Activated T-helper 17 cell treated with anti-CD3 and anti-CD28 coated beads, Interleukin-2, amount 50 U/mL, for 72 hours (primary cell): ENCODE data around the gene ADIPOR2. TPM values are rescaled to one million over a fixed set of nuclear protein-coding genes. Genes with fewer than 3 reads are reported as not detected.

Source experiments
- ATAC-seq: fragments of 150-1000 bp; cut with Tn5 transposase; replicated peaks from 2 replicates; pipeline ENCODE4 v1.10.0; 2021; ENCODE audit warnings: mild to moderate bottlenecking, moderate library complexity
- H3K27ac Mint-ChIP-seq: one replicate; pipeline ENCODE4 v1.8.0; 2022; ENCODE audit warnings: mixed read lengths
- H3K27me3 Mint-ChIP-seq: one replicate; pipeline ENCODE4 v1.8.0; 2022; ENCODE audit warnings: mixed read lengths
- H3K36me3 Mint-ChIP-seq: one replicate; pipeline ENCODE4 v1.8.0; 2022; ENCODE audit warnings: low read depth, mild to moderate bottlenecking, mixed read lengths
- H3K4me1 Mint-ChIP-seq: one replicate; pipeline ENCODE4 v1.8.0; 2022; ENCODE audit warnings: mixed read lengths
- H3K4me3 Mint-ChIP-seq: one replicate; pipeline ENCODE4 v1.8.0; 2022; ENCODE audit warnings: mild to moderate bottlenecking, mixed read lengths
- H3K9me3 Mint-ChIP-seq: one replicate; pipeline ENCODE4 v1.8.0; 2022; ENCODE audit warnings: mixed read lengths
- total RNA-seq, 2 donors: library from RNA; stranded (reverse); gene quantifications; one replicate each; pipeline ENCODE4 v1.2.3, GENCODE V29; 2022

ADIPOR2 gene
- total RNA-seq, 2 donors from 2014 or later = 40.0 to 52.9 TPM

DNA sequence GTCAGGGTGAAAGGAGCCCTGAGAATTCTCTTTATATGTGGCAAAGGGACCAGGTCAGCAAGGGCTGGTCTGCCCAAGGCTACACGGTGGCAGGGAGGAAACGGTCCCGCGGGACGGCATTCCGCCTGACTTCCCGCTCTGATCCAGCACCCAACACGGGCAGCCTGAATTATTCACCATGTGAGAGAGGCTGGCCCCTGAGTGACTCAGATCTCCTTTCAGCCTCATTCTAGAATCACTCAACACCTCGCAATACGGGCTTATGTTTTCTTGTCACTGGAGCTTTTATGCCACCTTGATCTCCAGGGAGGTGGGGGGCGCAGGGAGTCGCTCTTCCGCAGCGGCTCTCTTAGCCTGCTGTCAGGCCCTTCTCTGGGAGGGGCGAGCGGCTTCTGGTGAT, 138.0 kb downstream of the ADIPOR2 start:
- Mint-ChIP-seq H3K27me3 (peaks cover 21% of the 10 kb centered on the region), H3K9me3 (no peaks in the 10 kb centered on the region), H3K4me3 (no peak overlapping the region), H3K36me3 (no peaks in the 10 kb centered on the region), H3K27ac (no peak overlapping the region), H3K4me1 (no peaks in the 10 kb centered on the region)
- no peak for ATAC-seq

DNA sequence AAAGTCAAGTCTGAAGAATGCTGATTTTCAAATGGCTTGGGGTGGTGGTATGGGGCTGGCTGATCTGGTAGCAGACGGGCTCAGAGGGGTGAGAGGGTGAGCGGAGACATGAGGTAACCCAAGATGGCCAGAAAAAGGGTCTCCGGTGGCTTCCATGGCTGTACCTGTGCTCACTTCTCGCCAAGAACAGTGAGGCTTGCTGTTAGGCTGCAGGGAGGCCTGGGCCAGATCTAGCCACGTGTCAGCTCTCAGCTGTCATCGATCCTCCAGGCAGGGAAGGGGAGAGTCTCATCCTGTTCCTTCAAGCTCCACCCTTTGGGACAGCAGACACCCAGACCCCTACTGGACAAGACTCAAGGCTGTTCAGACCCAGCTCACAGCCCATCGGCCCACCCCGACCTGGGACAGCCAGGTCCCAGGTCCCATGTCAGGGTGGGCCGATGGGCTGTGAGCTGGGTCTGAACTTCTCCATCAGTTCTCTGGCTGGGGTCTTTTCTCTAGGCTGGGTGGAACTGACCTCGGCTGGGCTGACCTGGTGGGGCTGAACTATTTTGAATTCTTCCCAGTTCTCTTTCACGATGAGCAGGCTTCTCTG, 138.5 kb downstream of the ADIPOR2 start:
- ATAC-seq = no peak
- Mint-ChIP-seq H3K4me1 (no peaks in the 10 kb centered on the region), H3K27ac (no peak overlapping the region), H3K9me3 (no peaks in the 10 kb centered on the region), H3K27me3 (peaks cover 21% of the 10 kb centered on the region), H3K36me3 (no peaks in the 10 kb centered on the region), H3K4me3 (no peak overlapping the region)

DNA sequence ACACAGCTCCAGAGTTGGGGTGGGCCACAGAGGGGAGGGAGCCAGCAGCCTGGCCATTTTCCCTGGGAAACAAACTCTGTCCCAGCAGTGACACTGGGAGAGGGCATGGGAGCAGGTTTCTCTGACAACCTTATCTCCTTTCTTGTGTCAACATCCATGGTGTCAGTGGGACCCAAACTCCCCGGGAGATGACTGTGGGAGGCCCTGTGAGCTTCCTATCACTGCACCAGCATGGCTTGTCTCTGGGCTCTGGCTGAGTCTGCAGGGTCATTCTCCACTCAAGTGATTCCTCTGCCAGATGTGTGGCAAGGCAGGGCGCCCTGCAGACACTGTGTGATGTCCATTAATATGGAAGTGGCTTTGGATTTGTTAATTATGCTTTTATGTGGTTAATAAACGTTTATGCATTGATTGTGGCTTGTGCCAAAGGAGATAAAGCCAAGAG, 139.6 kb downstream of the ADIPOR2 start:
- ATAC-seq = no peak
- no peak overlapping the region for H3K27ac Mint-ChIP-seq
- H3K36me3 Mint-ChIP-seq = no peaks in the 10 kb centered on the region
- H3K4me1 Mint-ChIP-seq = no peaks in the 10 kb centered on the region
- H3K9me3 Mint-ChIP-seq = no peaks in the 10 kb centered on the region
- H3K27me3 Mint-ChIP-seq = peaks cover 23% of the 10 kb centered on the region
- no peak overlapping the region for H3K4me3 Mint-ChIP-seq

DNA sequence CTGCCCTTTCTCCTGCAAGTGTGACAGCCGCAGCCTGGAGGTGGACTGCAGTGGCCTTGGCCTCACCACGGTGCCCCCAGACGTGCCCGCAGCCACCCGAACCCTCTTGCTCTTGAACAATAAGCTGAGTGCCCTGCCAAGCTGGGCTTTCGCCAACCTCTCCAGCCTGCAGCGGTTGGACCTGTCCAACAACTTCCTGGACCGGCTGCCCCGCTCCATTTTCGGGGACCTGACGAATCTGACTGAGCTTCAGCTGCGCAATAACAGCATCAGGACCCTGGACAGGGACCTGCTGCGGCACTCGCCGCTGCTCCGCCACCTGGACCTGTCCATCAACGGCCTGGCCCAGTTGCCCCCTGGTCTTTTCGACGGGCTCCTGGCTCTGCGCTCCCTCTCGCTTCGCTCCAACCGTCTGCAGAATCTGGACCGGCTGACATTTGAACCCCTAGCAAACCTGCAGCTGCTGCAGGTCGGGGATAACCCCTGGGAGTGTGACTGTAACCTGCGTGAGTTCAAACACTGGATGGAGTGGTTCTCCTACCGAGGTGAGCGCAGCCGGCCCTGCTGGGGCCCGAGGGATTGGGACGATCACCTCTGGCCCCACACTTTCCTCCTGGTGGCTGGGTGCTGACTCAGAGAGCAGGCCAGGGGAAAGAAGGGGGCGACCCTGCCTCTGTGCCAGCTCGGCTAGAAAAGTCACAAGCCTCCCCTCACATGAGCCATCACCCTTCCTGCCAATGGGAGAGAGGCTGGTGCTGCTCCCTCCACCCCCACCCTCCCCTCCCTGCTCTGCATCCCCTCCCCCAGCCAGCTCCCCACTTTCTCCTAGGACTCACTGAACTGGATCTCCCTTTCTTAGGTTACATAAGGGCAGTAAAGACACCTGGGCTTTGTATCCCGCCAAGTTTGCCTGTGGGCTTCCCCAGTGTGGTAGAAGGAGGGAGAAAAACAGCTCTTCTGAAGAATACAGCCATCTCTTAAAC, 140.4 kb downstream of the ADIPOR2 start:
- ATAC-seq = no peak
- no peaks in the 10 kb centered on the region for H3K36me3 Mint-ChIP-seq

DNA sequence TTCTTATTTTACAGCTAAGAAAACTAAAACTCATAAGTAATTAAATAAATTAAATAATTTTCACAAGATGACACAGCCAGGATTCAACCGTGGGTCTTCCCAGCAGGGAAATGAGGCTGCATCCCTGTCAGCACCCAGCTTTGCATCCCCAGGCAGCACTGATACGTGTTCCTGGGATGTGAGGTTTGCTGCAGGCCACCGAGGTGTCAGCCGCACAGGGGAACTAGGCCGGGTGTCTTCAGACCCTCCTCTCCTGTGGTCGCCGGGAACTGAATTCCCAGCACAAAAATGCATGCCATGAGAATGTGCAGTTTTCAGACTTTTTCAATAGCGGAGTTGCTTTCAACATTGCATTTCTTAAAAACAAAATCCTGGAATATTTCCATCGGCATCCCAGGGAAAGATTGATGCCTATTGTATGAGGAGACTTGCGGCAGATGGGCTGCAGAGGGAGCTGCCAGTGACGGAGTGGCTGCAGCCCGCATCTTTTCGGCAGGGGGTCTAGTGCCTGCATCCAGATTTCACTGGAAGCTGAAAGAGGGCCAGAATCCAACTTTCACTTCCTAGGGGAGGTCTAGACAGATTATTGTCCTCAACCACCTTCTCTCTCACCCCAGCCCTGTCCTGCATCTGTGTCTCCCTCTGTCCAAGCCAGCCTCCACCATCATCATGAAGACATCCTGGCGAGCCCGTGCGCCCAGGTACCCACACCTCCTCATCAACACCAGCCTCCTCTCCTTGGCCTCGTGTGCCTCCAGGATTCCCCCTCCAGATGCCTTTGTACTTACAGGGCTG, 142.1 kb downstream of the ADIPOR2 start:
- no peak overlapping the region for H3K4me3 Mint-ChIP-seq
- H3K27me3 Mint-ChIP-seq = peaks cover 23% of the 10 kb centered on the region
- H3K9me3 Mint-ChIP-seq = no peaks in the 10 kb centered on the region
- no peaks in the 10 kb centered on the region for H3K36me3 Mint-ChIP-seq
- ATAC-seq = no peak
- no peak overlapping the region for H3K27ac Mint-ChIP-seq
- H3K4me1 Mint-ChIP-seq = no peaks in the 10 kb centered on the region

More for the DNA sequence above, 140.4 kb downstream of the ADIPOR2 start:
- H3K4me1 Mint-ChIP-seq = no peaks in the 10 kb centered on the region
- no peak overlapping the region for H3K4me3 Mint-ChIP-seq
- H3K27ac Mint-ChIP-seq = no peak overlapping the region
- H3K27me3 Mint-ChIP-seq = peaks cover 23% of the 10 kb centered on the region
- H3K9me3 Mint-ChIP-seq = no peaks in the 10 kb centered on the region

DNA sequence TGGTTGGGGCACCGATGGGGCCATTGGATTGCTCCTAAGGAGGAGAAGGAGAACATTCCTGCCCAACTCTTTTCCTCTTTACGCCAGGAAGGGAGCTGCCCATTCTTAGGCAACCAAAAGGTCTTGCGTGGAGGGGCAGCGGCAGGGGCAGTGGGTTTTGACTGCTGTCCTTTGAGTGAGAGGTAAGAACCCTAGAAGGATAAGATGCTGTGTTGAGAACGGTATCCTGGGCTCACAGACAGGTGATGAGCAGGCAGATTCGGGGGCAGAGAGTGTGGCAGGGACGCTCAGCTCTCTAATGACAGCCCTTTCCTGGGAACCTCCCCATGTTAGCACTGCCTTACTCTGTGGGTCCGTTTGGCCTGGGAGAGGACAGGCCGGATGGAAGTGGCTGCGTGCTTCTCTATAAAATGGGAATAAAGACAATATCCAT, 142.7 kb downstream of the ADIPOR2 start:
- Mint-ChIP-seq H3K27ac (no peak overlapping the region), H3K9me3 (no peaks in the 10 kb centered on the region), H3K27me3 (peaks cover 23% of the 10 kb centered on the region), H3K36me3 (no peaks in the 10 kb centered on the region), H3K4me3 (no peak overlapping the region), H3K4me1 (no peaks in the 10 kb centered on the region)
- no peak for ATAC-seq

DNA sequence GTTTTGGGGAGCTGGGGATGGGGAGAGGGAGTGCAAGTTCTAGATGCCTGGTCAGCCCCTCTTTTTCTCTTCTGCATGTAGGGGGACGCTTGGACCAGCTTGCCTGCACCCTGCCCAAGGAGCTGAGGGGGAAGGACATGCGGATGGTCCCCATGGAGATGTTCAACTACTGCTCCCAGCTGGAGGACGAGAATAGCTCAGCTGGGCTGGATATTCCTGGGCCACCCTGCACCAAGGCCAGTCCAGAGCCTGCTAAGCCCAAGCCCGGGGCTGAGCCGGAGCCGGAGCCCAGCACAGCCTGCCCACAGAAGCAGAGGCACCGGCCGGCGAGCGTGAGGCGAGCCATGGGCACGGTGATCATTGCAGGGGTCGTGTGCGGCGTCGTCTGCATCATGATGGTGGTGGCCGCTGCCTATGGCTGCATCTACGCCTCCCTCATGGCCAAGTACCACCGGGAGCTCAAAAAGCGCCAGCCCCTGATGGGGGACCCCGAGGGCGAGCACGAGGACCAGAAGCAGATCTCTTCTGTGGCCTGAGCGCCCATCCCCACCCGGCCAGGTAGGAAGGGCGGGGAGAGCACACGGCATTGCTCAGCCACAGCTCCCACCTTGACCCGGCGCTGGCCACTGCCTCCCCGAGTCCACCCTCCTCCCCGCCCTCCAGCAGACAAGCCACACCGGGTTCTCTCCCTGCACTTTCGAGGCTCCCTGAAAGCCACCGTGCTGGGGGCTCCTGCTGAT, 143.5 kb downstream of the ADIPOR2 start:
- no peaks in the 10 kb centered on the region for H3K9me3 Mint-ChIP-seq
- H3K27me3 Mint-ChIP-seq = peaks cover 19% of the 10 kb centered on the region
- no peaks in the 10 kb centered on the region for H3K36me3 Mint-ChIP-seq
- no peak overlapping the region for H3K4me3 Mint-ChIP-seq
- no peaks in the 10 kb centered on the region for H3K4me1 Mint-ChIP-seq
- H3K27ac Mint-ChIP-seq = no peak overlapping the region
- ATAC-seq = no peak

DNA sequence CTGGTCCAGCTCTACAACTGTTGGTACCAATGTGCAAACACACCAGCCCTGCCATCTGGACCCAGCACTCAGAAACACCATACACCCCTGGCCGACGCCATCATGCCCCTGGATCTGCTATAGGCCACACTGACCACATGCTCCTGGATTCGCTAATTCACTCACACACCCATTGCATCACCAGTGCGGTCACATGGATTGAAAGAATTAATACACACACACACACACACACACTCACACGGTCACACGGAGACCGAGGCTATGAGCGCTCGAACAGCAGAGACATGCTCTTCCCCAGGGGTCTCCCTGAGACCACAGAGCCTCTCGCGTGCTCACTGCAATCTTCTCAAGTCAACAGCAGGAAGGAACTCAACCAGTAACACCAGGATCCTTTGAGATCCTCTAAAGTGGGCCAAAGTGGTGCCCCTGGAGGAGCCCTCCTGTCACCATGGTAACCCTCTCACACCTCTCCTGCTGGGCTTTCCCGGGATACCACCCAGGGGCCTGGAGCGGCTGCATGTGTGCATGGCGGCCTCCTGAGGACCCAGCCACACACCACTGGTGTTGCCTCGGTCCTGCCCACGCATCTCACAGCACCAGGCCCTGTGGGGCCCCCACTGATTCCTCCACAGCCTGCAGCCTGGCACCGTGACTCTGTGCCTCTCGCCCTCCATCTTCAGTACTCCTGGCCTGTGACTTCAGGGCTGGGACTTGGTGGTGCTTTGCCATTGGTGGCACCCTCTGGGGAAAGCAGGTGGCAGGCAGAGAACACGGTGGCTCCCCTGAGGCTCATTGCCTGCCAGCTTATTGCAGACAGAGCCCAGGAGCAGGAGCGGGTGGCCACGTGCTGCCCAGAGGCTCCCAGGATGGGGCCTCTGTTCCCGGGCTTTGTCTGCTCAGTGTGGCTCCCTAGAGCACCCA, 144.6 kb downstream of the ADIPOR2 start:
- H3K9me3 Mint-ChIP-seq = no peaks in the 10 kb centered on the region
- H3K4me1 Mint-ChIP-seq = no peaks in the 10 kb centered on the region
- H3K36me3 Mint-ChIP-seq = no peaks in the 10 kb centered on the region
- no peak overlapping the region for H3K4me3 Mint-ChIP-seq
- no peak for ATAC-seq
- no peak overlapping the region for H3K27ac Mint-ChIP-seq
- H3K27me3 Mint-ChIP-seq = peaks cover 18% of the 10 kb centered on the region

DNA sequence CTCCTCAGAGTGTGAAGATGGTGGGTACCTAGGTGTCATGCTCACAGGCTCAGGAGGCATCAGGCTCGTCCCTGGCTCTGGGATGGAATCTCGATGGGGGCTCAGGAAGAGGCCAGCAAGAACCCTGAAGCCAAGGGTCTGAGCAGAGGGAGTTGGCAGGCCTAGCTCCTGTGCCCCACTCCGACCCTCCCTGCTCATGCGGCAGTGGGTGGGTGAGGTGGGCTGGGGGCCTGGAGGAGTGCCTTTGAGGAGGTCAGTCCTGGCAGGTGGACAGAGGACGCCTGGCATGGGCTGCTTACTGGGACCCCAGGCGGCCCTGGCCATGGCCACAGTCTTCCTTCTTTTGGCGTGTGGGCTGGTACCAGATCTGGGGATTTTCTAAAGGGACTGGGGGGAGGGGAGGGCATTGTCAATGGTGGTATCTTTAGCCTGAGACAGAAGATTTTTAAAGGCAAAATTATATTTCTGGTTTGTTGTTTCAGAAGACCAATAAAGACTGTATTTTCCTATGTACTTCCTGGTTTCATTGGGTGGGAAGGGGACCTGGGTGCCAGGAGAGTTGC, 145.5 kb downstream of the ADIPOR2 start:
- Mint-ChIP-seq H3K27ac (no peak overlapping the region), H3K4me3 (no peak overlapping the region), H3K27me3 (peaks cover 16% of the 10 kb centered on the region), H3K36me3 (no peaks in the 10 kb centered on the region), H3K4me1 (no peaks in the 10 kb centered on the region), H3K9me3 (no peaks in the 10 kb centered on the region)
- no peak for ATAC-seq

DNA sequence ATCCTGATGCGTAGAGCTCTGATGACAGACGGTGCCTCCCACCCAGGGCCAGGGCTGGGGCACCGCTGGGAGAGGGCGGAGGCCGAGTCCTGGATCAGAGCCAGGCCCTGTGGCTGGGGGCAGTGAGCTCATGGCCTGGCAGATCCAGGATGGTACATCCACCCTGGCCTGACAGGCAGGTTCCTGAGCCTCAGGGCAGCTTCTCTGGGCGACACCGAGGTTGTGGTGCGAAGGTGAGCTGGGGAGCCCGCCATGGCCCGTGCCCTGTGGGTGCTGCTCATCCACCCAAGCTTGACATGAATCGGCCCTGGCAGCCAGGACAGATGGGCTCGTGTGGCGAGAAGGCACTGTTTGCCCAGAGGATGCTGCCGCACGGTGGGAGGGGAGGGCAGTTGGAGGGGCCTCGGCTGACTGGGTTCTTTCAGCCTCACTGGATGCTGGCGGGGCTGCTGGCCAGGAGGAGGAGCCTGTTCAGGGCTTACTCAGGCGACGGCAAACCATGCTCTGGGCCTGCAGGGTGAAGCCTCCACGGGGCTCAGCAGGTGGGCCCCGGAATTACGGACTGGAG, 146.1 kb downstream of the ADIPOR2 start:
- Mint-ChIP-seq H3K9me3 (no peaks in the 10 kb centered on the region), H3K4me3 (no peak overlapping the region), H3K36me3 (no peaks in the 10 kb centered on the region), H3K27ac (no peak overlapping the region), H3K27me3 (peaks cover 13% of the 10 kb centered on the region), H3K4me1 (no peaks in the 10 kb centered on the region)
- no peak for ATAC-seq

DNA sequence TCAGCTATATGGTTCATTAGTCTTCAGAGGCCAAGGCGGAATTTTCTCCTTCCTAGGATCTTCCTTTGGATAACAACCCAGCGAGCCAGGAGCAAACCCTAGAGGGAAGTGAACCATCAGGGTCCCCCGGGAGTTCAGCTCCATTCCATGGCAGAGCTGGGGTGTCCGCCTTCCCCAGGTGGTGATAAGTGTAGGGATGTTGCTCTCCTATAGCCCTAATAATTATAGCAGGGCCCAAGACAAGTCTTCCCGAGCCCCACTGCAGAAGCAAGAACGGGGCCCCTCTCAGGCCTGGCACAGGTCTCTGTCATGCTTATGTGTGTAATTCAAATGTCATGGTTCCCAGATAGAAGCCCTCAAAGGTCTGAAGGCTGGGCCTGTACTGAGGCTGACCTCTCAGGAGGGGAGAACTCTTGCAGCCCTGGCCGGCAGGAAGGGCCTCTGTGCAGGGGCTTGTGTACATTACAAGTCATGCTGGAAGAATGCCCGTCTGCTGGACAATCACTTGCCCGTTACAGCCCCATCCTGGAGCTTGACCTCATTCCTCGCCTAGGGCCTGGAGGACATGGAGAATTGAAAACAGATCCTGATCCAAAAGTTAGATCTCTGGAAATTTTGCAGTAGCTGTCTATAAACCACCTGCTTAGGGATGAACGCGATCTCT, 146.8 kb downstream of the ADIPOR2 start:
- H3K9me3 Mint-ChIP-seq = no peaks in the 10 kb centered on the region
- H3K4me3 Mint-ChIP-seq = no peak overlapping the region
- H3K4me1 Mint-ChIP-seq = no peaks in the 10 kb centered on the region
- no peaks in the 10 kb centered on the region for H3K36me3 Mint-ChIP-seq
- H3K27ac Mint-ChIP-seq = no peak overlapping the region
- ATAC-seq = no peak
- H3K27me3 Mint-ChIP-seq = peaks cover 11% of the 10 kb centered on the region
